ENCODE data around the gene AHCYL2.
A peak's percentile ranks its signal among the peaks of the same experiment; 100 is the strongest.

AHCYL2 gene

DNA sequence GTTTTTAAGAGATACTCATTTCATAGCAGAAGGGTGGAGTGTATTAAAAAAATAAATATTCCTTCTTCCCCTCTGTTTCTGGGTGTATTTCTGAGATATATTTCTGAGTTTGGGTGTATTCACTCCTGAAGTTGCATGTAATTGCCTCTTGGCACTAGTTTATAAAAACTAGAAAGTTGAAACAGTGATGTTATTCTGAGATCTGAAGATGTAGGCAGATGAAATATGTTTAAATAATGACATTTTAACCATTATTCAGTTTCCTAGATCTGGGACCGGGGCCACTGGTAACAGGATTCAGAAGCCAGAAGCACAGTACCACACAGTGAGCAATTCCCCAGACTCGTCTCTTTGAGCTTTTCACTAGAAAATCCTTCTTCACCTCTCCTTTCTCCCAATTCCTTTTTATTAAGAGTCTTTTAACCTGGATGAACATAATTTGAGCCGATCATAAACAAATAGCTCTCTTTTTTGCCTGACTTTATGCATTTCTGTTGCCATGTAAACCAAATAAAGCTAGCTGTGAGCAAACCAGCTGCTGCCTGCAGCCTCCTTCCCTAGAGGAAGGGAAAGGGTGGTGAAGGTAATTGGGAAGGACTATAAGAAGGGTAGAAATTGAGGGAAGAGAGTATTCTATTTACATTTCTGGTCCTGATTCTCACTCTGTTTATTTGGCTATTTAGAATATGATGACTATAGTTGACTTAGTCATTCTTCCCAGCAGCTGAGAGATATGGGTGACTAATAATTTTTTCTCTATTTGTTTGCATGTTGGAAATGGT lies 107.6 kb downstream of the AHCYL2 start:
- peak; percentile 9 for DNase-seq (ENCODE audit: extremely low read depth, low read depth)
- H3K4me3 ChIP-seq (replicated peaks; ENCODE audit: low read depth, low read length) = no peak overlapping the region
- TF ChIP-seq, protein P1, sequence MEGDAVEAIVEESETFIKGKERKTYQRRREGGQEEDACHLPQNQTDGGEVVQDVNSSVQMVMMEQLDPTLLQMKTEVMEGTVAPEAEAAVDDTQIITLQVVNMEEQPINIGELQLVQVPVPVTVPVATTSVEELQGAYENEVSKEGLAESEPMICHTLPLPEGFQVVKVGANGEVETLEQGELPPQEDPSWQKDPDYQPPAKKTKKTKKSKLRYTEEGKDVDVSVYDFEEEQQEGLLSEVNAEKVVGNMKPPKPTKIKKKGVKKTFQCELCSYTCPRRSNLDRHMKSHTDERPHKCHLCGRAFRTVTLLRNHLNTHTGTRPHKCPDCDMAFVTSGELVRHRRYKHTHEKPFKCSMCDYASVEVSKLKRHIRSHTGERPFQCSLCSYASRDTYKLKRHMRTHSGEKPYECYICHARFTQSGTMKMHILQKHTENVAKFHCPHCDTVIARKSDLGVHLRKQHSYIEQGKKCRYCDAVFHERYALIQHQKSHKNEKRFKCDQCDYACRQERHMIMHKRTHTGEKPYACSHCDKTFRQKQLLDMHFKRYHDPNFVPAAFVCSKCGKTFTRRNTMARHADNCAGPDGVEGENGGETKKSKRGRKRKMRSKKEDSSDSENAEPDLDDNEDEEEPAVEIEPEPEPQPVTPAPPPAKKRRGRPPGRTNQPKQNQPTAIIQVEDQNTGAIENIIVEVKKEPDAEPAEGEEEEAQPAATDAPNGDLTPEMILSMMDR (IDR thresholded peaks at IDR 0.05; ENCODE audit: low read depth, low read length, missing control alignments) = no peak

DNA sequence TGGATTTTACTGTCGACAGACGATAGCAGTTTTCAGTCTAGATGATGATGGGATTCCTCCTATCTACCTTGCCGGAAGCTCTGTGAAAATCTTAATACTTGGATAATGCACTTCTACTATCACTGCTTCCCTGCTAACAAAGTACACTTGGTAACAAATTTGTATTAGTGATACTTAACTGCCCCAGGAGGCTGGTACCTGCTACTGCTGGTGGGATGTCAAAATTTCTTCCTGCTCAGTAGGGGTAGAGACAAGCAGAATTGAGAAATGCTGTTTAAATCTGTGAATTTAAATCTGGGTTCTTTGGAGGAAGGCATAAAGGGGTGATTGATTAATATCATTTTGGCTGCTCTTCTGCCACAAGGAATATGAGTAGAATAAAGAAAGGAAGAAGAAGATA lies 109.6 kb downstream of the AHCYL2 start:
- no peak overlapping the region for H3K4me3 ChIP-seq (replicated peaks; ENCODE audit: low read depth, low read length)
- TF ChIP-seq, protein P1 (IDR thresholded peaks at IDR 0.05; ENCODE audit: low read depth, low read length, missing control alignments) = no peak
- no peak for DNase-seq (ENCODE audit: extremely low read depth, low read depth)

DNA sequence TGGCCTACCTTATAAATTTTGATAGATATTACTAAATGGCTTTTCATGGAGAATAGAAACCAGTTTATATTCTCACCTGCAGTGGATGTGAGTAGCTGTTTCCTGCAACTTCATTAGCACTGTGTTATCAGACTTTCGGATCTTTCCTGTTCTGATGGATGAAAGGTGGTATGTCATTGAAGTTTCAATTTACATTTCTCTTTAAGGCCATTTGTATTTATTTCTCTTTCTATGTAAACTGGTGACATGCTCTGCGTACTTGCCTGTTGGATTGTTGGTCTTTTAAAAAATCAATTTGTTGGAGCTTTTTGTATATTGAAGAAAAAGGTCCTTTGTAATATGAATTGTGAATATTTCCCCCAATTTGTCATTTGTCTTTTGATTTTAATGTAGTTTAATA lies 113.6 kb downstream of the AHCYL2 start:
- no peak for DNase-seq (ENCODE audit: extremely low read depth, low read depth)
- H3K4me3 ChIP-seq (replicated peaks; ENCODE audit: low read depth, low read length) = no peak overlapping the region
- TF ChIP-seq, protein P1 (IDR thresholded peaks at IDR 0.05; ENCODE audit: low read depth, low read length, missing control alignments) = no peak

DNA sequence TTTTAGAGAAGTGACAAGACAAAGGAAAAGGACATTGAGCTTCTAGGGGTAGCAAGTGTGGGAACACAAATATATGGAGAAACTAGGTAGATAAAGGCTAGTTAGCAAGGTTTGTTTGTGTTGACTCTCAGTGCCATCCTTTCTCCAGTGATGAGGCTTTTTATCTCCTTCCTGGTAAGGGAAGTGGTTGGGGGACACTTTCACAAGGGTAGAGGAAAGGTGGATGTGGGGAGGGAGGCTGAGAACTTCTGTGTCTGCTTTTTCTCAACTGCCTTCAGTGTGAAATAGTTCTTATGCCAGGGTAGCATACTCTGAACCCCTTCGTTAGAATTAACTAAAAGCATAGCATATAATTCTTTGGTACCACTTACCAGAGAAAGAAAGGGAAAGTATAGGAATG lies 116.4 kb downstream of the AHCYL2 start:
- H3K4me3 ChIP-seq (replicated peaks; ENCODE audit: low read depth, low read length) = no peak overlapping the region
- DNase-seq (ENCODE audit: extremely low read depth, low read depth) = no peak
- TF ChIP-seq, protein P1 (IDR thresholded peaks at IDR 0.05; ENCODE audit: low read depth, low read length, missing control alignments) = no peak

DNA sequence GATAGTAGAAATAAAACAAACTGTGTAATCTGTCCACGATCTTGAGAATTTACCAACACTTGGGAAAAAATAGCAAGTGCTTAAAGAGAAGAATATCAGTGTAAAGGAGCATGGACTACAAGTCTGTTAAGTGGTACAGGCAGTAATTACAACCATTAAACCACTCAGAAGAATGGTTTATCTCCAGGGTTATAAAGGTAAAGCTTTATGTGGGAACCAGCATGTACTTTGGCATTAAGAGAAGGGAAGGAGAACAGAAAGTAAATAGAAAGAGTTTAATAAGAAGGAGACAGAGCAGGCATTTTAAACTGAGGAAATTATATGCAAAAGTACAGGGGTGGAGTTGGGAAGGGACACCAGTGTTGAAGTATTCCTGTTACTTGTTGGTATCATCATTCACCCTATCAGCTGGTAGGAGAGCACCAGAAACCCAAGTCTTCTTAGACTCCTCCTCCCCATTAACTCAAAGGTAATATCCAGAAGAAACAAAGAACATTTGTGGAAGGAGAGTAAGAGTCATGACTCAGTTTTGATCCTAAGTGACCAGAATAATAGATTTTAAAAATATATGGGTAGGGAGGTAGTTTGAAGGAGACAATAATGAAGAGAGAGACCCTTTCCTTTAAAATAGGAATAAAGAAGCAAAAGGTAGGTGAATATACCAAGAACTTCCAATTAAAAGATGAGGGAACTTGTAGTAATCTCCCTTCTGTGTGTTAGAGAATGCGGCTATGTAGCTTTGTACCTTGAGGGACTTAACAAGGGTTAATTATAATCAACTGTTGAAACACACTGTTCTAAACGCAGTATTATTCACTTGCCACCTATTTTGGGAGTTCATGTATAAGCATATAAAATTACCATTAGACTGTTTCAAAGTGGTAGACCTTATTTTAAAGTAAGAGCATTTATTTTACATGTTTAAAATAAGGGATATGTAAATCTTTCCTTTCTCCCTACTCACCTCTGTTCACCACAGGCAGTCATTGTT lies 117.3 kb downstream of the AHCYL2 start:
- TF ChIP-seq, protein P1 (IDR thresholded peaks at IDR 0.05; ENCODE audit: low read depth, low read length, missing control alignments) = no peak
- no peak overlapping the region for H3K4me3 ChIP-seq (replicated peaks; ENCODE audit: low read depth, low read length)
- no peak for DNase-seq (ENCODE audit: extremely low read depth, low read depth)

DNA sequence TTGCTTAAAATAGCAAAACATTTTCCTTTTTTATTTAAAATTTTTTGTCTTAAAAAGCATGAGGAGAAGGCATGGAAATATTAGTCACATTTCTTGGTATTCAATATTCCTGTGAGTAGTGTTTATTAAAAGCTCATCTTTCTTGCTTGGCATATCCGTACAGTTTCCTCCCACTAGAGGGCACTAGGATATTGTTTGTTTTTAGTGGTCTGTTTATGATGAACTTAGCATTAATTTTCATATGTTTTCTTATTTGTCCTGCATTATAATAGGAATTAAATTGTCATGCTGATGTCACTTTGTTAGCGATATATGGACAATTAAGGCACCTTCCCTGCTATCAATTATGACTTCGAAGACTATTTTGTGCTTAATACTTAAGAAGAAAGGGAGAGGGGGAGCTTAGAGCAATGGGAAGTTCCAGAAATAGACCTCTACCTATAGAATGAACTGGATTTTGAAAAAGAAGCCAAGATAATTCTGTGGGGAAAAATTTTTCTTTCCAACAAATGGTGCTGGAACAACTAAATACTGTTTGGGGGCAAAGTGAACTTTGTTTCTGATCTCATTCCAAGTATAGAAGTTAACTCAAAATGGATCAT lies 118.4 kb downstream of the AHCYL2 start:
- H3K4me3 ChIP-seq (replicated peaks; ENCODE audit: low read depth, low read length) = no peak overlapping the region
- TF ChIP-seq, protein P1 (IDR thresholded peaks at IDR 0.05; ENCODE audit: low read depth, low read length, missing control alignments) = peak; percentile 54
- peak; percentile 33 for DNase-seq (ENCODE audit: extremely low read depth, low read depth)

Measured in HFF-Myc (cell line).